Osteocyte (in vitro differentiated cells): ENCODE measurements around the gene TPR. TPM values are rescaled to one million over a fixed set of nuclear protein-coding genes. Genes with fewer than 3 reads are reported as not detected.
"Not testable (repeated sequence)": the region's sequence is repeated elsewhere in the genome, so short reads cannot be mapped to it uniquely, and the experiment has no call there.

Experiments used
- DNase-seq: peaks from one replicate; pipeline ENCODE4 v3.0.0; 2021; ENCODE audit warnings: mixed read lengths; ENCODE audit not compliant: unreplicated experiment; ENCODE audit errors: extremely low spot score
- H3K27ac Mint-ChIP-seq: one replicate; pipeline ENCODE4 v1.8.0; 2021; ENCODE audit warnings: mild to moderate bottlenecking, mixed read lengths; ENCODE audit not compliant: unreplicated experiment
- H3K27me3 Mint-ChIP-seq: one replicate; pipeline ENCODE4 v1.8.0; 2021; ENCODE audit warnings: mixed read lengths; ENCODE audit not compliant: unreplicated experiment
- H3K36me3 Mint-ChIP-seq: one replicate; pipeline ENCODE4 v1.8.0; 2021; ENCODE audit warnings: mixed read lengths; ENCODE audit not compliant: unreplicated experiment
- H3K4me1 Mint-ChIP-seq: one replicate; pipeline ENCODE4 v1.8.0; 2021; ENCODE audit warnings: mixed read lengths; ENCODE audit not compliant: unreplicated experiment
- H3K4me3 Mint-ChIP-seq: one replicate; pipeline ENCODE4 v1.8.0; 2021; ENCODE audit warnings: mild to moderate bottlenecking, moderate library complexity, mixed read lengths; ENCODE audit not compliant: unreplicated experiment
- H3K9me3 Mint-ChIP-seq: one replicate; pipeline ENCODE4 v1.8.0; 2021; ENCODE audit warnings: mixed read lengths; ENCODE audit not compliant: unreplicated experiment
- total RNA-seq: library from RNA; stranded (reverse); gene quantifications from 2 replicates; pipeline ENCODE4 v1.2.1, GENCODE V29; 2021
- TF ChIP-seq, protein P1 (sequence below): fragments of 200-600 bp; sonication (generic); IDR thresholded peaks from 2 replicates; pipeline ENCODE4 v1.5.0; 2021; ENCODE audit warnings: antibody characterized with exemption, mild to moderate bottlenecking, moderate library complexity

Gene TPR
- total RNA-seq, 1 donor from 2014 or later: 116 TPM

DNA sequence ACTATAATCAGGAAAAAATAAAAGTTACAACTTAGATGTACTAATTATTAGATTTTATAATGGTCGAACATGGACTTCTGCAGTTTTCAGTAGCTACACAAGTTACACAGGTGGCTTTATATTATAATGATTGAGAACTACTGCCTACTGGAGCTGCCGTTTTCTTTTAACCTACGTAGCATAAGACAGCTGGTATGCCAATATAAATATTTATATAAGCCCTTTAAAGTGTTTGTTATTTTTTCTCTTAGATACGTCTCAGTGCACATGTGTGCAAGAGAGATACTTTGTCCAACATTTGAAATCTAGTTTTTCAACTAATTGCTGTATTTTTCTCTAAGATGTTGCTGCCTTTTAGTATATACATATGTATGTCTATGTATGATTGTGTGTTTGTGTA, 43.5 kb upstream of the TPR start:
- H3K27ac Mint-ChIP-seq: no peak overlapping the region
- peaks cover 27% of the 10 kb centered on the region for H3K4me1 Mint-ChIP-seq
- peaks cover 25% of the 10 kb centered on the region for H3K36me3 Mint-ChIP-seq
- H3K27me3 Mint-ChIP-seq: no peaks in the 10 kb centered on the region
- TF ChIP-seq, protein P1, sequence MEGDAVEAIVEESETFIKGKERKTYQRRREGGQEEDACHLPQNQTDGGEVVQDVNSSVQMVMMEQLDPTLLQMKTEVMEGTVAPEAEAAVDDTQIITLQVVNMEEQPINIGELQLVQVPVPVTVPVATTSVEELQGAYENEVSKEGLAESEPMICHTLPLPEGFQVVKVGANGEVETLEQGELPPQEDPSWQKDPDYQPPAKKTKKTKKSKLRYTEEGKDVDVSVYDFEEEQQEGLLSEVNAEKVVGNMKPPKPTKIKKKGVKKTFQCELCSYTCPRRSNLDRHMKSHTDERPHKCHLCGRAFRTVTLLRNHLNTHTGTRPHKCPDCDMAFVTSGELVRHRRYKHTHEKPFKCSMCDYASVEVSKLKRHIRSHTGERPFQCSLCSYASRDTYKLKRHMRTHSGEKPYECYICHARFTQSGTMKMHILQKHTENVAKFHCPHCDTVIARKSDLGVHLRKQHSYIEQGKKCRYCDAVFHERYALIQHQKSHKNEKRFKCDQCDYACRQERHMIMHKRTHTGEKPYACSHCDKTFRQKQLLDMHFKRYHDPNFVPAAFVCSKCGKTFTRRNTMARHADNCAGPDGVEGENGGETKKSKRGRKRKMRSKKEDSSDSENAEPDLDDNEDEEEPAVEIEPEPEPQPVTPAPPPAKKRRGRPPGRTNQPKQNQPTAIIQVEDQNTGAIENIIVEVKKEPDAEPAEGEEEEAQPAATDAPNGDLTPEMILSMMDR: no peak
- H3K9me3 Mint-ChIP-seq: no peaks in the 10 kb centered on the region
- DNase-seq: no peak
- H3K4me3 Mint-ChIP-seq: no peak overlapping the region

DNA sequence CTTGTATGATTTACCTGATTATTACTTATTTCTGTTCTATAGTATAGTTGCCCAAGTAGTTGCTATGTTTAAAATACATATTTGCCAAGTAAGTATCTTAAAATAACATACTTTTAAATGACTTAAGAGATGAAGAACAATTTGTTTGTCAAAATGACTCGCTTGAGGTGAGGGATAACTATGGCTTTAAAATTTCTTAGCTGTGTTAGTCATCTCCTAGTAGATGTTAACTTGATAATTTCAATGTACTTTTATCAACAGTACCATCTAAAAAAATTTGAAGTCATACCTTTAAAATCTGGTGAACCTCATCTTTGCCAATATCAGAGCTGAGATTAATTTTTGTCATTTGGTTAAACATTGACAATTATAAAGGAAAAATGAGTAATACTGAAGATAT, 38.3 kb upstream of the TPR start:
- TF ChIP-seq, protein P1: no peak
- Mint-ChIP-seq H3K4me1 (peaks cover 8% of the 10 kb centered on the region), H3K9me3 (no peaks in the 10 kb centered on the region), H3K27me3 (no peaks in the 10 kb centered on the region), H3K36me3 (peaks cover 10% of the 10 kb centered on the region), H3K4me3 (no peak overlapping the region), H3K27ac (no peak overlapping the region)
- no peak for DNase-seq

DNA sequence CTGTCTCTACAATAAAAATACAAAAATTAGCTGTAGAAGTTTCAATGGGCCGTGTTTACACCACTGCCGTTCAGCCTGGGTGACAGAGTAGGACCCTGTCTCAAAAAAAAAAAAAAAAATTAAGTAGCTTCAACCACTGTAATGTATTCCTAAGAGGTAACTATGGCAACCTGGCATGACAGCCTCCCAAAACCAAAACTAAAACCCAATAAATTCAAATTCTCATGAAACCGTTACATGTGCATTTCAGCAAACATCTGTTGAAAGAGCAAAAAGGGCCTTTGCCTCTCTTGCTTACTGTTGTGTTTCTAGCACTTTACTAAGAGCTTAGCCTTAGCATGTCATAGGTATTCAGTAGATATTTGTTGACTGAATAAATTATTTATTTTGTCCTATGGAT, 34.0 kb upstream of the TPR start:
- H3K4me1 Mint-ChIP-seq: no peaks in the 10 kb centered on the region
- no peak for DNase-seq
- TF ChIP-seq, protein P1: no peak
- no peaks in the 10 kb centered on the region for H3K9me3 Mint-ChIP-seq
- no peaks in the 10 kb centered on the region for H3K27me3 Mint-ChIP-seq
- no peak overlapping the region for H3K27ac Mint-ChIP-seq
- peaks cover 23% of the 10 kb centered on the region for H3K36me3 Mint-ChIP-seq
- H3K4me3 Mint-ChIP-seq: no peak overlapping the region

DNA sequence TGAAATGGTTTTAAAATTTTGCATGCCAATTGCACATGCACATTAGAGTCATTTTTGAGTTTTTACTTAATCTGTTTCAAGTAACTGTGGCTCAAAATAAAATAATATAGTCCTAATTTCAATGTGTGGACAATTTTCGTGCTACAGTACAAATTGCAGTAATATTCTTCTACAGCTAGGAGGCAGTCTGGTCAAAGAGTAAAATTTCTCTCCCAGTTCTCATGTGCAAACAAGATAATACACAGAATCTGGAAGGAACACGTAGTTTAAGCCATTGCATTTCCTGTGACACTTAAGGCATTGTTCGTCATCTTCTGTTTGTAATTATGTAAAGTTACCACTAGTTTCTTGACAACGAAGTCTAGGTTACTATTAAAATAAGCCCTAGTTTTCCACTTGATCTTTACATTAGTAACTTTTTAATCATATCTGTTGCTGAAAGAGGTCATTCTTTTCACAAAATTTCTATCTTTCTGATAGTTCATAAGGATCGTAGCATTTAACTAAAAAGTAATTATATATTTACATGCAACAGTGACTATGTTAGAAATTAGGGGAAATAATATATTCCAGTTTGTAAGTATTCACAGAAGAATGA, 29.5 kb upstream of the TPR start:
- Mint-ChIP-seq H3K36me3 (peaks cover 23% of the 10 kb centered on the region), H3K27me3 (no peaks in the 10 kb centered on the region), H3K4me3 (no peak overlapping the region), H3K27ac (no peak overlapping the region), H3K4me1 (no peaks in the 10 kb centered on the region), H3K9me3 (no peaks in the 10 kb centered on the region)
- no peak for DNase-seq
- TF ChIP-seq, protein P1: peak; percentile 73

DNA sequence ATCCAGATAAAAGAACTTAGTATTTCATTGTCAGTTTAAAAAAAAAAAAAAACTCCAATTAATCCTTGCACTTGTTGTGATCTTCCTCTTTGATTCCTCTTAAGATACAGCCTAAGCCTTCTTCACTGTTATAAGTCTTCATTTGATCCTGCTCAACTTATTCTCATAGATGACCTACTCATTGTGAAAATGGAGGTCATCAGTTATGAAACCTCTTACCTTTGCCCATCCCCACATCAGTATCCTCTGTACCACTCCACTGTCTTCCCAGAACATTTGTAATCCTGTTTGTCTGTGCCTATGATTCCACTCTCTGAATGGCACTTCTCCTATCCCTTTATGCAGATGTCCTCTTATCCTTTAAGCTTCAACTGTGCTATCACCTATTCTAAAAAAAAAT, 28.6 kb upstream of the TPR start:
- Mint-ChIP-seq H3K9me3 (no peaks in the 10 kb centered on the region), H3K4me1 (no peaks in the 10 kb centered on the region), H3K27me3 (no peaks in the 10 kb centered on the region), H3K27ac (no peak overlapping the region), H3K4me3 (no peak overlapping the region), H3K36me3 (peaks cover 25% of the 10 kb centered on the region)
- TF ChIP-seq, protein P1: no peak
- no peak for DNase-seq

DNA sequence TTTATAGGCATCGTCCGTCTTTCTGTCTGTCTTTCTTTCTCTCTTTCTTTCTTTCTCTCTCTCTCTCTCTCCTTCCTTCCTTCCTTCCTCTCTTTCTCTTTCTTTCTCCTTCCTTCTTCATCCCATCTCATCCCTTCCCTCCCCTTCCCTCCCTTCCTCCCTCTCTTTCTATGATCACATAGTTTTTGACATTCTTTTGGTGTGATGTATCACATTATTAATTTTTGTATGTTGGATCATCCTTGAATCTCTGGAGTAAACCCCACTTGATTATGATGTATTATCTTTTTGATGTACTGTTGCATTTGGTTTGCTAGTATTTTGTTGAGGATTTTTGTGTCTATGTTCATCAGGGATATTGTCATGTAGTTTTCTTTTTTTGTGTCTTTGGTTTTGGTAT, 26.4 kb upstream of the TPR start:
- DNase-seq, H3K4me3 Mint-ChIP-seq, H3K9me3 Mint-ChIP-seq, H3K4me1 Mint-ChIP-seq, H3K27me3 Mint-ChIP-seq, H3K27ac Mint-ChIP-seq: not testable (repeated sequence)
- H3K36me3 Mint-ChIP-seq: peaks cover 18% of the 10 kb centered on the region

DNA sequence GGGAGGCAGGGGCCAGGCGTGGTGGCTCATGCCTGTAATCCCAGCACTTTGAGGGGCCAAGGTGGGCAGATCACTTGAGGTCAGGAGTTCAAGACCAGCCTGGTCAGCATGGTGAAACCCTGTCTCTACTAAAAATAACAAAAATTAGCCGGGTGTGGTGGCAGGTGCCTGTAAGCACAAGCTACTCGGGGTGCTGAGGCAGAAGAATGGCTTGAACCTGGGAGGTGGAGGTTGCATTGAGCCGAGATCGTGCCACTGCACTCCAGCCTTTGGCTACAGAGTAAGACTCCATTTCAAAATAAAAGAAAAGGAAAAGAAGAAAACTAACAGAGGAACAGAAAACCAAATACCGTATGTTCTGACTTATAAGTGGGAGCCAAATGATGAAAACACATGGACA, 17.7 kb upstream of the TPR start:
- peaks cover 47% of the 10 kb centered on the region for H3K36me3 Mint-ChIP-seq
- not testable (repeated sequence) for H3K4me3 Mint-ChIP-seq, H3K9me3 Mint-ChIP-seq, H3K4me1 Mint-ChIP-seq, DNase-seq, H3K27ac Mint-ChIP-seq, H3K27me3 Mint-ChIP-seq
